IMR-90 (cell line): ENCODE results near the gene RBMS3. TPM values are rescaled to one million over a fixed set of nuclear protein-coding genes. Genes with fewer than 3 reads are reported as not detected.

Source experiments
- ATAC-seq: fragments of 200-7000 bp; cut with Tn5 transposase; 2 replicates; pipeline ENCODE4 v1.9.1; 2020; ENCODE audit warnings: low read depth, mild to moderate bottlenecking, moderate library complexity
- BruUV-seq: library from RNA; stranded (reverse); fragments of 400-500 nt; replicated peaks from 2 replicates; lab custom pipeline; 2021; lab: Mats Ljungman, UMichigan
- CTCF ChIA-PET: fragments of 300-600 bp; formaldehyde crosslinking; extraction: SDS; loops from one replicate; lab custom pipeline; 2021; ENCODE audit warnings: antibody characterized with exemption; lab: Yijun Ruan, JAX
- POLR2A ChIA-PET: fragments of 300-600 bp; sonication (Branson Sonifier 250); formaldehyde crosslinking; loops from one replicate; lab custom pipeline; 2022; ENCODE audit warnings: antibody characterized with exemption; ENCODE audit not compliant: unreplicated experiment; lab: Charles Lee
- DNase-seq: peaks from one replicate; pipeline ENCODE4 v3.0.0; 2013
- H2AFZ ChIP-seq: replicated peaks from 2 replicates; pipeline ENCODE3; 2013; ENCODE audit warnings: low read length, mild to moderate bottlenecking; ENCODE audit not compliant: poor library complexity
- H2AK5ac ChIP-seq: 2 replicates; pipeline ENCODE4 v1.6.1; 2013; ENCODE audit warnings: low read depth, low read length, inconsistent platforms
- H2AK9ac ChIP-seq: replicated peaks from 2 replicates; pipeline ENCODE3; 2013; ENCODE audit warnings: mild to moderate bottlenecking, low read depth, low read length, moderate library complexity; ENCODE audit not compliant: poor library complexity
- H2BK120ac ChIP-seq: 2 replicates; pipeline ENCODE4 v1.6.1; 2013; ENCODE audit warnings: low read depth, low read length, inconsistent platforms
- H2BK15ac ChIP-seq: 3 replicates; pipeline ENCODE4 v1.6.1; 2013; ENCODE audit warnings: low read depth, low read length, inconsistent platforms
- H2BK20ac ChIP-seq: 2 replicates; pipeline ENCODE4 v1.6.1; 2013; ENCODE audit warnings: low read depth, mild to moderate bottlenecking, inconsistent platforms, low read length, moderate library complexity
- H2BK5ac ChIP-seq: 2 replicates; pipeline ENCODE4 v1.6.1; 2013; ENCODE audit warnings: mild to moderate bottlenecking, low read depth, low read length, inconsistent platforms; ENCODE audit not compliant: poor library complexity, severe bottlenecking
- H3K14ac ChIP-seq: replicated peaks from 2 replicates; pipeline ENCODE4 v1.6.1; 2013; ENCODE audit warnings: low read depth, low read length, inconsistent platforms
- H3K18ac ChIP-seq: 2 replicates; pipeline ENCODE4 v1.6.1; 2013; ENCODE audit warnings: low read depth, low read length, control low read depth
- H3K23ac ChIP-seq: 2 replicates; pipeline ENCODE4 v1.6.1; 2013; ENCODE audit warnings: low read depth, low read length, inconsistent platforms
- H3K27ac ChIP-seq: 2 replicates; pipeline ENCODE4 v1.5.1; 2013; ENCODE audit warnings: mild to moderate bottlenecking, control low read depth, low read length; ENCODE audit not compliant: insufficient read depth
- H3K27me3 ChIP-seq: 2 replicates; pipeline ENCODE4 v1.6.1; 2013; ENCODE audit warnings: low read length; ENCODE audit not compliant: control insufficient read depth, insufficient read depth
- H3K36me3 ChIP-seq: 2 replicates; pipeline ENCODE4 v1.6.1; 2013; ENCODE audit warnings: low read length, mixed read lengths; ENCODE audit not compliant: control insufficient read depth, insufficient read depth
- H3K4ac ChIP-seq: 2 replicates; pipeline ENCODE4 v1.6.1; 2013; ENCODE audit warnings: low read depth, low read length, inconsistent platforms
- H3K4me1 ChIP-seq: 2 replicates; pipeline ENCODE4 v1.6.1; 2013; ENCODE audit warnings: low read length, mixed read lengths; ENCODE audit not compliant: control insufficient read depth, insufficient read depth
- H3K4me2 ChIP-seq: 2 replicates; pipeline ENCODE4 v1.6.1; 2013; ENCODE audit warnings: low read depth, mild to moderate bottlenecking, control low read depth, low read length, moderate library complexity
- H3K4me3 ChIP-seq: 2 replicates; pipeline ENCODE4 v1.5.1; 2013; ENCODE audit warnings: low read depth, mild to moderate bottlenecking, control low read depth, low read length, moderate library complexity; ENCODE audit not compliant: insufficient read depth
- H3K56ac ChIP-seq: 2 replicates; pipeline ENCODE4 v1.6.1; 2013; ENCODE audit warnings: low read length, inconsistent platforms; ENCODE audit not compliant: insufficient read depth; ENCODE audit errors: extremely low read depth
- H3K79me1 ChIP-seq, 2 experiments: 2 replicates each; pipeline ENCODE4 v1.6.1; 2013; ENCODE audit warnings: low read length in 2 of 2, inconsistent platforms in 1 of 2, low read depth in 1 of 2
- H3K9ac ChIP-seq: 2 replicates; pipeline ENCODE4 v1.6.1; 2013; ENCODE audit warnings: low read depth, low read length, control low read depth
- H3K9me1 ChIP-seq: 2 replicates; pipeline ENCODE4 v1.6.1; 2013; ENCODE audit warnings: low read length, inconsistent platforms; ENCODE audit not compliant: insufficient read depth
- H3K9me3 ChIP-seq: 2 replicates; pipeline ENCODE4 v1.6.1; 2013; ENCODE audit warnings: low read length; ENCODE audit not compliant: control insufficient read depth, insufficient read depth
- H4K20me1 ChIP-seq: 2 replicates; pipeline ENCODE4 v1.6.1; 2013; ENCODE audit warnings: low read length, inconsistent platforms; ENCODE audit not compliant: insufficient read depth
- H4K5ac ChIP-seq: 2 replicates; pipeline ENCODE4 v1.6.1; 2013; ENCODE audit warnings: mild to moderate bottlenecking, low read depth, low read length, control low read depth
- H4K8ac ChIP-seq, 2 experiments: 2 replicates each; pipeline ENCODE4 v1.6.1; 2013; ENCODE audit warnings: low read depth in 2 of 2, low read length in 2 of 2, control low read depth in 1 of 2, inconsistent platforms in 1 of 2
- H4K91ac ChIP-seq: 2 replicates; pipeline ENCODE4 v1.6.1; 2013; ENCODE audit warnings: low read depth, low read length, inconsistent platforms; ENCODE audit not compliant: insufficient read depth
- CTCF ChIP-seq: conservative IDR thresholded peaks from 2 replicates; pipeline ENCODE4 v1.5.1; 2012; ENCODE audit warnings: mild to moderate bottlenecking, low read depth, low read length, improper control_type of control experiment
- FOS ChIP-seq: fragments of 150-350 bp; IDR thresholded peaks from 2 replicates; pipeline ENCODE4 v1.6.1; 2016; ENCODE audit warnings: low read depth, low read length
- MAFK ChIP-seq: IDR thresholded peaks from 2 replicates; pipeline ENCODE4 v1.6.1; 2012; ENCODE audit warnings: low read depth, low read length, improper control_type of control experiment
- MXI1 ChIP-seq: IDR thresholded peaks from 2 replicates; pipeline ENCODE4 v1.6.1; 2012; ENCODE audit warnings: low read depth, mild to moderate bottlenecking, low read length, moderate library complexity, borderline replicate concordance
- RCOR1 ChIP-seq: IDR thresholded peaks from 2 replicates; pipeline ENCODE4 v1.6.1; 2012; ENCODE audit warnings: mild to moderate bottlenecking, low read length, improper control_type of control experiment; ENCODE audit not compliant: insufficient replicate concordance
- USF2 ChIP-seq: fragments of 150-350 bp; IDR thresholded peaks from 2 replicates; pipeline ENCODE4 v1.6.1; 2017; ENCODE audit warnings: mild to moderate bottlenecking, antibody characterized with exemption, low read length, low read depth
- WGBS, 2 experiments: methylation state at CpG; one replicate each; pipeline versions ENCODE4 v1.1.5 to v1.1.7; 2013; ENCODE audit warnings: missing lambda C conversion rate in 2 of 2; ENCODE audit not compliant: insufficient read length in 1 of 2; ENCODE audit errors: extremely low coverage in 2 of 2; 5-methylcytosine and 5-hydroxymethylcytosine counted together
- dilution Hi-C: fragments of 300-500 bp; cut with HindIII; formaldehyde crosslinking; loops from one replicate; pipeline ENCODE4 v1.14.3; 2018; ENCODE audit warnings: low sequenced_read_pairs; ENCODE audit not compliant: unreplicated experiment
- in situ Hi-C: fragments of 300-500 bp; cut with MboI; formaldehyde crosslinking; loops from 3 replicates; pipeline ENCODE4 v1.14.3; 2019; ENCODE audit warnings: low sequenced_read_pairs, inconsistent platforms, mixed read lengths
- intact Hi-C: fragments of 100-400 bp; cut with micrococcal nuclease; formaldehyde crosslinking; loops from 2 replicates; pipeline ENCODE4 v1.10.0; 2022
- polyA plus RNA-seq, 3 experiments: library from polyadenylated mRNA; depleted of rRNA; stranded (reverse); fragments of >200 nt; gene quantifications; 2 replicates each; pipeline ENCODE4 v1.2.3, GENCODE V29; 2012; ENCODE audit warnings: low replicate concordance in 1 of 3
- total RNA-seq: library from RNA; depleted of rRNA; stranded (reverse); fragments of >200 nt; gene quantifications from 2 replicates; pipeline ENCODE4 v1.2.3, GENCODE V29; 2012

Gene RBMS3
- total and polyA plus RNA-seq, 2 of the 4 experiments (the other 2 are of a cell fraction): 15.2 to 127 TPM

- ATAC-seq: peak; percentile 15; the same call in 1 of the 2 replicates
Measured at GRCh38 chr3:29694331-29694730, 413.5 kb downstream of the RBMS3 start.

More at GRCh38 chr3:29694331-29694730, 413.5 kb downstream of the RBMS3 start:
- no peak overlapping the region; the same call in 1 of the 2 replicates for H3K9ac ChIP-seq
- H3K36me3 ChIP-seq: no peaks in the 10 kb centered on the region
- no peak overlapping the region for H2AFZ ChIP-seq
- no peak overlapping the region for H4K5ac ChIP-seq
- no peak overlapping the region for H3K18ac ChIP-seq
- H3K56ac ChIP-seq: 0 out of 2 replicates have a peak overlapping the region, but pooled peaks have one; percentile 13
- H2BK15ac ChIP-seq: no peak overlapping the region
- H4K91ac ChIP-seq: no peak overlapping the region
- TF ChIP-seq MAFK (no peak), USF2 (no peak), MXI1 (no peak), FOS (no peak), RCOR1 (no peak), CTCF (no peak)
- H3K9me1 ChIP-seq: peaks cover 4% of the 10 kb centered on the region; the same call in 1 of the 2 replicates
- no peak overlapping the region for H3K23ac ChIP-seq
- H2BK120ac ChIP-seq: 0 out of 2 replicates have a peak overlapping the region, but pooled peaks have one; percentile 4
- no TSS peak for BruUV-seq
- no peak overlapping the region for H3K4me3 ChIP-seq
- H3K79me1 ChIP-seq: peaks cover 7 to 26% of the 10 kb centered on the region in 2 experiments
- H2BK20ac ChIP-seq: peak overlapping the region; percentile 53; the same call in 1 of the 2 replicates
- POLR2A ChIA-PET: no interaction called here
- peaks cover 12% of the 10 kb centered on the region for H3K4me1 ChIP-seq
- dilution Hi-C loops: no loop called here
- H3K27ac ChIP-seq: peak overlapping the region; percentile 63; the same call in 1 of the 2 replicates
- peak overlapping the region in 1 of 2 experiments; percentile 37; a peak in 1 of 4 replicates for H4K8ac ChIP-seq
- H2AK9ac ChIP-seq: no peak overlapping the region
- no peaks in the 10 kb centered on the region for H3K9me3 ChIP-seq
- DNase-seq: no peak
- H3K27me3 ChIP-seq: no peaks in the 10 kb centered on the region
- H2BK5ac ChIP-seq: peak overlapping the region; percentile 92
- no peak overlapping the region for H3K4me2 ChIP-seq
- no peaks in the 10 kb centered on the region for H4K20me1 ChIP-seq
- intact Hi-C loops: loop anchor here (1.0 to 10.0 kb wide), 4 partner anchors 64 to 780 kb away; partner anchors contain the start of gene RBMS3
- no CpG with 5 or more reads among the region's 2 CpGs for WGBS, 2 experiments
- no peak overlapping the region for H3K4ac ChIP-seq
- H2AK5ac ChIP-seq: no peak overlapping the region
- CTCF ChIA-PET: no interaction called here
- in situ Hi-C loops: no loop called here
- no peak overlapping the region for H3K14ac ChIP-seq
